SK-N-SH treated with all-trans-retinoic acid at 6 μM for 48 hours (cell line): ENCODE data around the gene ANO3.

ENCODE experiments used
- CREB5 ChIP-seq: fragments of 250-450 bp; sonication (Bioruptor Pico); IDR thresholded peaks from 2 replicates; pipeline ENCODE4 v1.5.1; 2020; ENCODE audit warnings: low read depth, mild to moderate bottlenecking, moderate library complexity
- CSDC2 ChIP-seq: fragments of 250-450 bp; sonication (Bioruptor Pico); IDR thresholded peaks from 2 replicates; pipeline ENCODE4 v1.5.0; 2020; ENCODE audit warnings: mild to moderate bottlenecking, moderate library complexity
- GLIS3 ChIP-seq: fragments of 250-450 bp; sonication (Bioruptor Pico); IDR thresholded peaks from 2 replicates; pipeline ENCODE4 v1.5.0; 2020; ENCODE audit warnings: mild to moderate bottlenecking, moderate library complexity
- PPARA ChIP-seq: fragments of 250-450 bp; sonication (Bioruptor Pico); IDR thresholded peaks from 2 replicates; pipeline ENCODE4 v1.5.0; 2020; ENCODE audit warnings: mild to moderate bottlenecking, borderline replicate concordance
- ZFP30 ChIP-seq: fragments of 450-650 bp; formaldehyde crosslinking; IDR thresholded peaks from 2 replicates; pipeline ENCODE4 v1.5.0; 2022; ENCODE audit warnings: mild to moderate bottlenecking, moderate library complexity
- ZNF70 ChIP-seq: fragments of 450-650 bp; formaldehyde crosslinking; IDR thresholded peaks from 2 replicates; pipeline ENCODE4 v1.5.0; 2020; ENCODE audit warnings: mild to moderate bottlenecking, moderate library complexity
- ZNF8 ChIP-seq: fragments of 450-650 bp; formaldehyde crosslinking; IDR thresholded peaks from 2 replicates; pipeline ENCODE4 v1.5.0; 2020; ENCODE audit warnings: mild to moderate bottlenecking, moderate library complexity
- TF ChIP-seq, protein P1 (sequence below): fragments of 250-450 bp; sonication (Bioruptor Pico); IDR thresholded peaks from 2 replicates; pipeline ENCODE4 v1.5.0; 2020; ENCODE audit warnings: mild to moderate bottlenecking, moderate library complexity
- TF ChIP-seq, protein P2 (sequence below): fragments of 250-450 bp; sonication (Bioruptor Pico); IDR thresholded peaks from 2 replicates; pipeline ENCODE4 v1.8.0; 2020; ENCODE audit warnings: mild to moderate bottlenecking, moderate library complexity, borderline replicate concordance
- TF ChIP-seq, protein P3 (sequence below): fragments of 250-450 bp; sonication (Bioruptor Pico); IDR thresholded peaks from 2 replicates; pipeline ENCODE4 v1.5.1; 2021; ENCODE audit warnings: mild to moderate bottlenecking, moderate library complexity

DNA sequence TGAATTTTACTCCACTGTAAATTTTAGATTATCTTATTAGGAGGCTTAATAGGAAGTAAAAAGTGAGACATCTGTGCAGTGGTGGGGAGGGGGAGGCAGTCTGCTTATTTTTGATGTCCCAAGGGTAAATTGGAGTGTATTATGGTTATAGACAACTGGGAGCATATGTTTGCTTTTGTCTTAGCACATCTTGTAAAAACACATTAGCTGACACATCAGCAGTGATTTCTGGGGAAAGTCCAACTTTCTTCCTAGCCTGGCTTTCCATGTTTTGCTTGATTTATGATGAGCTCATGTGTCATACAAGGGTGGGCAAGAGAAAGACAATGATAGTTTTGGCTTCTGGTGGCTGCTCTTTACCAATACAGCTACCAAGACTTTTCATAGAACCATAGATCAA lies 4.0 kb downstream of the ANO3 start:
- TF ChIP-seq ZFP30 (CRISPR knock-in tag) (no peak), CSDC2 (no peak), GLIS3 (CRISPR knock-in tag) (no peak), ZNF70 (CRISPR knock-in tag) (no peak), ZNF8 (CRISPR knock-in tag) (no peak), CREB5 (CRISPR knock-in tag) (no peak), PPARA (CRISPR knock-in tag) (no peak)
- TF ChIP-seq, protein P1, sequence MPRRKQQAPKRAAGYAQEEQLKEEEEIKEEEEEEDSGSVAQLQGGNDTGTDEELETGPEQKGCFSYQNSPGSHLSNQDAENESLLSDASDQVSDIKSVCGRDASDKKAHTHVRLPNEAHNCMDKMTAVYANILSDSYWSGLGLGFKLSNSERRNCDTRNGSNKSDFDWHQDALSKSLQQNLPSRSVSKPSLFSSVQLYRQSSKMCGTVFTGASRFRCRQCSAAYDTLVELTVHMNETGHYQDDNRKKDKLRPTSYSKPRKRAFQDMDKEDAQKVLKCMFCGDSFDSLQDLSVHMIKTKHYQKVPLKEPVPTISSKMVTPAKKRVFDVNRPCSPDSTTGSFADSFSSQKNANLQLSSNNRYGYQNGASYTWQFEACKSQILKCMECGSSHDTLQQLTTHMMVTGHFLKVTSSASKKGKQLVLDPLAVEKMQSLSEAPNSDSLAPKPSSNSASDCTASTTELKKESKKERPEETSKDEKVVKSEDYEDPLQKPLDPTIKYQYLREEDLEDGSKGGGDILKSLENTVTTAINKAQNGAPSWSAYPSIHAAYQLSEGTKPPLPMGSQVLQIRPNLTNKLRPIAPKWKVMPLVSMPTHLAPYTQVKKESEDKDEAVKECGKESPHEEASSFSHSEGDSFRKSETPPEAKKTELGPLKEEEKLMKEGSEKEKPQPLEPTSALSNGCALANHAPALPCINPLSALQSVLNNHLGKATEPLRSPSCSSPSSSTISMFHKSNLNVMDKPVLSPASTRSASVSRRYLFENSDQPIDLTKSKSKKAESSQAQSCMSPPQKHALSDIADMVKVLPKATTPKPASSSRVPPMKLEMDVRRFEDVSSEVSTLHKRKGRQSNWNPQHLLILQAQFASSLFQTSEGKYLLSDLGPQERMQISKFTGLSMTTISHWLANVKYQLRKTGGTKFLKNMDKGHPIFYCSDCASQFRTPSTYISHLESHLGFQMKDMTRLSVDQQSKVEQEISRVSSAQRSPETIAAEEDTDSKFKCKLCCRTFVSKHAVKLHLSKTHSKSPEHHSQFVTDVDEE (CRISPR knock-in tag): peak; percentile 55; the same call in 1 of the 2 replicates
- TF ChIP-seq, protein P2, sequence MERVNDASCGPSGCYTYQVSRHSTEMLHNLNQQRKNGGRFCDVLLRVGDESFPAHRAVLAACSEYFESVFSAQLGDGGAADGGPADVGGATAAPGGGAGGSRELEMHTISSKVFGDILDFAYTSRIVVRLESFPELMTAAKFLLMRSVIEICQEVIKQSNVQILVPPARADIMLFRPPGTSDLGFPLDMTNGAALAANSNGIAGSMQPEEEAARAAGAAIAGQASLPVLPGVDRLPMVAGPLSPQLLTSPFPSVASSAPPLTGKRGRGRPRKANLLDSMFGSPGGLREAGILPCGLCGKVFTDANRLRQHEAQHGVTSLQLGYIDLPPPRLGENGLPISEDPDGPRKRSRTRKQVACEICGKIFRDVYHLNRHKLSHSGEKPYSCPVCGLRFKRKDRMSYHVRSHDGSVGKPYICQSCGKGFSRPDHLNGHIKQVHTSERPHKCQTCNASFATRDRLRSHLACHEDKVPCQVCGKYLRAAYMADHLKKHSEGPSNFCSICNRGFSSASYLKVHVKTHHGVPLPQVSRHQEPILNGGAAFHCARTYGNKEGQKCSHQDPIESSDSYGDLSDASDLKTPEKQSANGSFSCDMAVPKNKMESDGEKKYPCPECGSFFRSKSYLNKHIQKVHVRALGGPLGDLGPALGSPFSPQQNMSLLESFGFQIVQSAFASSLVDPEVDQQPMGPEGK (CRISPR knock-in tag): no peak
- TF ChIP-seq, protein P3, sequence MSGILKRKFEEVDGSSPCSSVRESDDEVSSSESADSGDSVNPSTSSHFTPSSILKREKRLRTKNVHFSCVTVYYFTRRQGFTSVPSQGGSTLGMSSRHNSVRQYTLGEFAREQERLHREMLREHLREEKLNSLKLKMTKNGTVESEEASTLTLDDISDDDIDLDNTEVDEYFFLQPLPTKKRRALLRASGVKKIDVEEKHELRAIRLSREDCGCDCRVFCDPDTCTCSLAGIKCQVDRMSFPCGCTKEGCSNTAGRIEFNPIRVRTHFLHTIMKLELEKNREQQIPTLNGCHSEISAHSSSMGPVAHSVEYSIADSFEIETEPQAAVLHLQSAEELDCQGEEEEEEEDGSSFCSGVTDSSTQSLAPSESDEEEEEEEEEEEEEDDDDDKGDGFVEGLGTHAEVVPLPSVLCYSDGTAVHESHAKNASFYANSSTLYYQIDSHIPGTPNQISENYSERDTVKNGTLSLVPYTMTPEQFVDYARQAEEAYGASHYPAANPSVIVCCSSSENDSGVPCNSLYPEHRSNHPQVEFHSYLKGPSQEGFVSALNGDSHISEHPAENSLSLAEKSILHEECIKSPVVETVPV (CRISPR knock-in tag): no peak
